Mesendoderm (in vitro differentiated cells): ENCODE data around the gene POMP.

Source experiments
- DNase-seq: peaks from one replicate; pipeline ENCODE4 v3.0.0; 2013
- H2AK5ac ChIP-seq: 2 replicates; pipeline ENCODE4 v1.6.1; 2013; ENCODE audit warnings: low read length, inconsistent platforms
- H2BK120ac ChIP-seq: 2 replicates; pipeline ENCODE4 v1.6.1; 2013; ENCODE audit warnings: low read depth, mild to moderate bottlenecking, low read length, moderate library complexity, mixed read lengths
- H2BK15ac ChIP-seq: replicated peaks from 2 replicates; pipeline ENCODE4 v1.6.1; 2013; ENCODE audit warnings: low read depth, mild to moderate bottlenecking, moderate library complexity
- H2BK5ac ChIP-seq: 2 replicates; pipeline ENCODE4 v1.6.1; 2013; ENCODE audit warnings: low read length, inconsistent platforms
- H3K18ac ChIP-seq: 2 replicates; pipeline ENCODE4 v1.6.1; 2013; ENCODE audit warnings: mild to moderate bottlenecking, low read length, mixed read lengths
- H3K23ac ChIP-seq: one replicate; pipeline ENCODE4 v1.6.1; 2013; ENCODE audit warnings: low read length
- H3K27ac ChIP-seq: 2 replicates; pipeline ENCODE4 v1.5.1; 2013; ENCODE audit warnings: low read depth, mild to moderate bottlenecking, inconsistent platforms, low read length, moderate library complexity
- H3K27me3 ChIP-seq: 2 replicates; pipeline ENCODE4 v1.6.1; 2013; ENCODE audit warnings: low read length, control low read depth, mild to moderate bottlenecking, inconsistent platforms; ENCODE audit not compliant: insufficient read depth, poor library complexity
- H3K36me3 ChIP-seq: 2 replicates; pipeline ENCODE4 v1.6.1; 2013; ENCODE audit warnings: low read length, inconsistent platforms; ENCODE audit not compliant: control insufficient read depth, insufficient read depth
- H3K4ac ChIP-seq: one replicate; pipeline ENCODE4 v1.6.1; 2013; ENCODE audit warnings: low read depth, mild to moderate bottlenecking, low read length, moderate library complexity
- H3K4me1 ChIP-seq: 2 replicates; pipeline ENCODE4 v1.6.1; 2013; ENCODE audit warnings: low read depth, low read length, inconsistent platforms; ENCODE audit not compliant: control insufficient read depth
- H3K4me2 ChIP-seq: 2 replicates; pipeline ENCODE4 v1.6.1; 2013; ENCODE audit warnings: low read length
- H3K4me3 ChIP-seq: 2 replicates; pipeline ENCODE4 v1.5.1; 2013; ENCODE audit warnings: mild to moderate bottlenecking, low read length
- H3K56ac ChIP-seq: one replicate; pipeline ENCODE4 v1.6.1; 2013; ENCODE audit warnings: low read length
- H3K79me1 ChIP-seq: 2 replicates; pipeline ENCODE4 v1.6.1; 2013; ENCODE audit warnings: low read length, inconsistent platforms
- H3K79me2 ChIP-seq: 2 replicates; pipeline ENCODE4 v1.6.1; 2013; ENCODE audit warnings: mild to moderate bottlenecking, low read length; ENCODE audit not compliant: control insufficient read depth, insufficient read depth
- H3K9ac ChIP-seq: 2 replicates; pipeline ENCODE4 v1.6.1; 2013; ENCODE audit warnings: low read length, inconsistent platforms
- H4K5ac ChIP-seq: one replicate; pipeline ENCODE4 v1.6.1; 2013; ENCODE audit warnings: low read length
- H4K8ac ChIP-seq: one replicate; pipeline ENCODE4 v1.6.1; 2013; ENCODE audit warnings: low read depth, mild to moderate bottlenecking, control low read depth, low read length, moderate library complexity
- WGBS: extraction: QIAGEN DNeasy Blood & Tissue Kit; methylation state at CpG from one replicate; pipeline ENCODE4 v1.1.7; 2013; ENCODE audit warnings: low lambda C conversion rate, missing lambda C conversion rate; ENCODE audit not compliant: insufficient coverage; ENCODE audit errors: extremely low coverage; 5-methylcytosine and 5-hydroxymethylcytosine counted together

Gene POMP

GRCh38 chr13:28613562-28613961, 45.4 kb upstream of the POMP start:
- no peak overlapping the region for H3K56ac ChIP-seq
- no peak overlapping the region for H3K4ac ChIP-seq
- no peak overlapping the region for H4K5ac ChIP-seq
- no peak overlapping the region for H2AK5ac ChIP-seq
- no peak overlapping the region for H3K18ac ChIP-seq
- H3K36me3 ChIP-seq = no peaks in the 10 kb centered on the region
- no peaks in the 10 kb centered on the region for H3K79me1 ChIP-seq
- no peak overlapping the region for H2BK15ac ChIP-seq
- H3K9ac ChIP-seq = no peak overlapping the region
- H3K4me2 ChIP-seq = no peak overlapping the region
- no peak overlapping the region for H4K8ac ChIP-seq
- no peak overlapping the region for H2BK120ac ChIP-seq
- no peak overlapping the region for H3K23ac ChIP-seq
- H3K27ac ChIP-seq = no peak overlapping the region
- WGBS = no CpG with 5 or more reads among the region's 4 CpGs
- peaks cover 3% of the 10 kb centered on the region for H3K4me1 ChIP-seq
- no peak for DNase-seq
- H3K27me3 ChIP-seq = no peaks in the 10 kb centered on the region
- no peak overlapping the region for H3K4me3 ChIP-seq
- H2BK5ac ChIP-seq = no peak overlapping the region
- no peaks in the 10 kb centered on the region for H3K79me2 ChIP-seq

GRCh38 chr13:28615916-28616446, 42.9 kb upstream of the POMP start:
- H3K27me3 ChIP-seq = no peaks in the 10 kb centered on the region
- no peak overlapping the region for H3K27ac ChIP-seq
- no peak overlapping the region for H3K4ac ChIP-seq
- H3K18ac ChIP-seq = no peak overlapping the region
- H2BK5ac ChIP-seq = no peak overlapping the region
- DNase-seq = no peak
- H4K5ac ChIP-seq = no peak overlapping the region
- no peak overlapping the region for H4K8ac ChIP-seq
- no peaks in the 10 kb centered on the region for H3K79me1 ChIP-seq
- H3K23ac ChIP-seq = no peak overlapping the region
- no peak overlapping the region for H2AK5ac ChIP-seq
- no peak overlapping the region for H3K4me3 ChIP-seq
- H3K9ac ChIP-seq = no peak overlapping the region
- H2BK120ac ChIP-seq = no peak overlapping the region
- H3K79me2 ChIP-seq = no peaks in the 10 kb centered on the region
- peaks cover 3% of the 10 kb centered on the region for H3K4me1 ChIP-seq
- H3K4me2 ChIP-seq = no peak overlapping the region
- no peak overlapping the region for H3K56ac ChIP-seq
- WGBS = no CpG with 5 or more reads among the region's 2 CpGs
- H2BK15ac ChIP-seq = no peak overlapping the region
- H3K36me3 ChIP-seq = no peaks in the 10 kb centered on the region

- Histone ChIP-seq H3K36me3 (no peaks in the 10 kb centered on the region), H2BK5ac (no peak overlapping the region), H3K4me2 (no peak overlapping the region), H3K79me2 (no peaks in the 10 kb centered on the region), H3K18ac (no peak overlapping the region), H3K27me3 (no peaks in the 10 kb centered on the region), H2BK120ac (no peak overlapping the region), H3K27ac (no peak overlapping the region), H3K9ac (no peak overlapping the region), H3K4me3 (no peak overlapping the region), H3K4me1 (no peaks in the 10 kb centered on the region), H3K23ac (no peak overlapping the region), H3K79me1 (no peaks in the 10 kb centered on the region), H2BK15ac (no peak overlapping the region), H3K4ac (no peak overlapping the region), H3K56ac (no peak overlapping the region), H4K8ac (no peak overlapping the region), H2AK5ac (no peak overlapping the region), H4K5ac (no peak overlapping the region)
- DNase-seq = no peak
- no CpG with 5 or more reads among the region's 31 CpGs for WGBS
Observed at GRCh38 chr13:28618230-28618994, 40.5 kb upstream of the POMP start.

- H3K4me3 ChIP-seq = no peak overlapping the region
- no peaks in the 10 kb centered on the region for H3K27me3 ChIP-seq
- H3K23ac ChIP-seq = no peak overlapping the region
- no peak overlapping the region for H3K9ac ChIP-seq
- no peak overlapping the region for H2BK15ac ChIP-seq
- H3K56ac ChIP-seq = no peak overlapping the region
- no peak overlapping the region for H3K27ac ChIP-seq
- H3K18ac ChIP-seq = no peak overlapping the region
- no peak overlapping the region for H4K5ac ChIP-seq
- no peak overlapping the region for H3K4ac ChIP-seq
- H3K4me2 ChIP-seq = no peak overlapping the region
- no peak overlapping the region for H2AK5ac ChIP-seq
- no peaks in the 10 kb centered on the region for H3K79me2 ChIP-seq
- H3K36me3 ChIP-seq = no peaks in the 10 kb centered on the region
- no peak for DNase-seq
- no CpG with 5 or more reads among the region's 8 CpGs for WGBS
- no peak overlapping the region for H2BK120ac ChIP-seq
- peaks cover 2% of the 10 kb centered on the region for H3K4me1 ChIP-seq
- H3K79me1 ChIP-seq = no peaks in the 10 kb centered on the region
- no peak overlapping the region for H4K8ac ChIP-seq
- H2BK5ac ChIP-seq = no peak overlapping the region
Observed at GRCh38 chr13:28620011-28620830, 38.7 kb upstream of the POMP start.

GRCh38 chr13:28621449-28621848, 37.5 kb upstream of the POMP start:
- Histone ChIP-seq H3K27me3 (no peaks in the 10 kb centered on the region), H3K4me3 (no peak overlapping the region), H3K18ac (no peak overlapping the region), H3K79me1 (no peaks in the 10 kb centered on the region), H3K79me2 (no peaks in the 10 kb centered on the region), H3K4ac (no peak overlapping the region), H2BK120ac (no peak overlapping the region), H3K4me2 (no peak overlapping the region), H3K9ac (no peak overlapping the region), H2BK5ac (no peak overlapping the region), H4K5ac (no peak overlapping the region), H3K4me1 (peaks cover 2% of the 10 kb centered on the region), H3K23ac (no peak overlapping the region), H2BK15ac (no peak overlapping the region), H4K8ac (no peak overlapping the region), H3K36me3 (no peaks in the 10 kb centered on the region), H2AK5ac (no peak overlapping the region), H3K27ac (no peak overlapping the region), H3K56ac (no peak overlapping the region)
- no CpG with 5 or more reads among the region's 5 CpGs for WGBS
- DNase-seq = no peak
